ENCODE data around the gene CYREN. TPM values are rescaled to one million over a fixed set of nuclear protein-coding genes. Genes with fewer than 3 reads are reported as not detected.

Gene CYREN
- total and polyA plus RNA-seq, 9 of the 15 experiments (the other 6 are each of a cell fraction or from before 2014, with no cell fraction given), result 13.9 to 108 (median 88.8) TPM

DNA sequence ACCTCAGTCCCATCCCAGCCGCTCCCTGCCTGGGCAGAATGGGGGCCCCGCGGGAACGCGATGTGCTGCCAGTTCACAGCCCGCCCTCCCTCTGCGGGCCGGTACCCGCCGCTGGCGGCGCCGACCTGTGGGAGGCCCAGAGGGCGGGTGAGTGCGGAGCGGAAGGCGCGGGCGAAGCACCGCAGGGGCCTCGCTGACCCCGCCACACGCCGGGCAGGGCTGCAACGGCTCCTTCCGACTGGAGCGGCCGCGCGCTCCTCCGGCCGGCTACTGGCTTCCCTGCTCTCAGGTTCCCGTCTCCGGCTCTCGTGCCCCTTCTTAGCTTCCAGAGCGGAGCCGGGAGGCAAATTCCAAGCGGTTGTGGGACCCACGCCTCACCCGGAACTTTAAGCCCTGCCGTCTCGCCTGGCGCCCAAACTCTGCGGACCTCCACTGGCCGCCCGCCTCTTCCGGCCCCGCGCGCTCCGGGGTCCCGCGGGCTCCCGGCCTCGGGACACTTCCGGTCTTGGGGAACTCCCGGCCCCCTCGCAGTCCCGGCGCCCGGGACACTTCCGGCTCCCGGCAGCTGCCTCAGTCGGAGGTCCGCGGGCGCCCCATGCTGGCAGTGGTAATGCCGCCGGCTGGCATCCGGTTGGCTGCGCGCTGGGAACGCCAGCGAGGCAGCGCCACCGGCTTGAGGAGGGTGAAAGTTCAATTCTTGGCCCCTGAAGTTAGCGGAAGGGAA, at the start of gene CYREN (continued):
- TF ChIP-seq, protein P1, sequence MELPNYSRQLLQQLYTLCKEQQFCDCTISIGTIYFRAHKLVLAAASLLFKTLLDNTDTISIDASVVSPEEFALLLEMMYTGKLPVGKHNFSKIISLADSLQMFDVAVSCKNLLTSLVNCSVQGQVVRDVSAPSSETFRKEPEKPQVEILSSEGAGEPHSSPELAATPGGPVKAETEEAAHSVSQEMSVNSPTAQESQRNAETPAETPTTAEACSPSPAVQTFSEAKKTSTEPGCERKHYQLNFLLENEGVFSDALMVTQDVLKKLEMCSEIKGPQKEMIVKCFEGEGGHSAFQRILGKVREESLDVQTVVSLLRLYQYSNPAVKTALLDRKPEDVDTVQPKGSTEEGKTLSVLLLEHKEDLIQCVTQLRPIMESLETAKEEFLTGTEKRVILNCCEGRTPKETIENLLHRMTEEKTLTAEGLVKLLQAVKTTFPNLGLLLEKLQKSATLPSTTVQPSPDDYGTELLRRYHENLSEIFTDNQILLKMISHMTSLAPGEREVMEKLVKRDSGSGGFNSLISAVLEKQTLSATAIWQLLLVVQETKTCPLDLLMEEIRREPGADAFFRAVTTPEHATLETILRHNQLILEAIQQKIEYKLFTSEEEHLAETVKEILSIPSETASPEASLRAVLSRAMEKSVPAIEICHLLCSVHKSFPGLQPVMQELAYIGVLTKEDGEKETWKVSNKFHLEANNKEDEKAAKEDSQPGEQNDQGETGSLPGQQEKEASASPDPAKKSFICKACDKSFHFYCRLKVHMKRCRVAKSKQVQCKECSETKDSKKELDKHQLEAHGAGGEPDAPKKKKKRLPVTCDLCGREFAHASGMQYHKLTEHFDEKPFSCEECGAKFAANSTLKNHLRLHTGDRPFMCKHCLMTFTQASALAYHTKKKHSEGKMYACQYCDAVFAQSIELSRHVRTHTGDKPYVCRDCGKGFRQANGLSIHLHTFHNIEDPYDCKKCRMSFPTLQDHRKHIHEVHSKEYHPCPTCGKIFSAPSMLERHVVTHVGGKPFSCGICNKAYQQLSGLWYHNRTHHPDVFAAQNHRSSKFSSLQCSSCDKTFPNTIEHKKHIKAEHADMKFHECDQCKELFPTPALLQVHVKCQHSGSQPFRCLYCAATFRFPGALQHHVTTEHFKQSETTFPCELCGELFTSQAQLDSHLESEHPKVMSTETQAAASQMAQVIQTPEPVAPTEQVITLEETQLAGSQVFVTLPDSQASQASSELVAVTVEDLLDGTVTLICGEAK (IDR thresholded peaks at IDR 0.05), result peak; percentile 100
- TF ChIP-seq, protein P1 (CRISPR knock-in tag; IDR thresholded peaks at IDR 0.05), result no peak
- TF ChIP-seq, protein P2, sequence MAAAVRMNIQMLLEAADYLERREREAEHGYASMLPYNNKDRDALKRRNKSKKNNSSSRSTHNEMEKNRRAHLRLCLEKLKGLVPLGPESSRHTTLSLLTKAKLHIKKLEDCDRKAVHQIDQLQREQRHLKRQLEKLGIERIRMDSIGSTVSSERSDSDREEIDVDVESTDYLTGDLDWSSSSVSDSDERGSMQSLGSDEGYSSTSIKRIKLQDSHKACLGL (CRISPR knock-in tag; IDR thresholded peaks at IDR 0.05; ENCODE audit: borderline replicate concordance, poor library complexity, severe bottlenecking), result no peak
- TF ChIP-seq ZNF232 (CRISPR knock-in tag; IDR thresholded peaks at IDR 0.05) (no peak), MXI1 (IDR thresholded peaks at IDR 0.05; ENCODE audit: low read depth, low read length) (0 out of 2 replicates have a peak, but pooled peaks have one; percentile 46), CBFB (CRISPR knock-in tag; IDR thresholded peaks at IDR 0.05) (0 out of 2 replicates have a peak, but pooled peaks have one; percentile 51), MTF1 (CRISPR knock-in tag; IDR thresholded peaks at IDR 0.05; ENCODE audit: borderline replicate concordance) (no peak), ZSCAN29 (IDR thresholded peaks at IDR 0.05) (peak; percentile 36; the same call in 1 of the 2 replicates), STAT5B (CRISPR knock-in tag; IDR thresholded peaks at IDR 0.05) (no peak), U2AF1 (optimal IDR thresholded peaks at IDR 0.05; ENCODE audit: low read depth, low read length) (peak; percentile 74), BMI1 (IDR thresholded peaks at IDR 0.05; ENCODE audit: low read length) (no peak)
- TF ChIP-seq, protein P3, sequence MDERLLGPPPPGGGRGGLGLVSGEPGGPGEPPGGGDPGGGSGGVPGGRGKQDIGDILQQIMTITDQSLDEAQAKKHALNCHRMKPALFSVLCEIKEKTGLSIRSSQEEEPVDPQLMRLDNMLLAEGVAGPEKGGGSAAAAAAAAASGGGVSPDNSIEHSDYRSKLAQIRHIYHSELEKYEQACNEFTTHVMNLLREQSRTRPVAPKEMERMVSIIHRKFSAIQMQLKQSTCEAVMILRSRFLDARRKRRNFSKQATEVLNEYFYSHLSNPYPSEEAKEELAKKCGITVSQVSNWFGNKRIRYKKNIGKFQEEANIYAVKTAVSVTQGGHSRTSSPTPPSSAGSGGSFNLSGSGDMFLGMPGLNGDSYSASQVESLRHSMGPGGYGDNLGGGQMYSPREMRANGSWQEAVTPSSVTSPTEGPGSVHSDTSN (CRISPR knock-in tag; IDR thresholded peaks at IDR 0.05; ENCODE audit: low read depth), result peak; percentile 7; the same call in 1 of the 2 replicates
- TF ChIP-seq, protein P3 (tag; conservative IDR thresholded peaks at IDR 0.05; ENCODE audit: low read depth), result no peak
